ENCODE data around the gene CACNG7.
"Not testable (repeated sequence)": the region's sequence is repeated elsewhere in the genome, so short reads cannot be mapped to it uniquely, and the experiment has no call there.

CACNG7 gene

GRCh38 chr19:53905787-53906186, 3.3 kb upstream of the CACNG7 start:
- no peak for DNase-seq (ENCODE audit: low read depth in 2 of 2)

DNA sequence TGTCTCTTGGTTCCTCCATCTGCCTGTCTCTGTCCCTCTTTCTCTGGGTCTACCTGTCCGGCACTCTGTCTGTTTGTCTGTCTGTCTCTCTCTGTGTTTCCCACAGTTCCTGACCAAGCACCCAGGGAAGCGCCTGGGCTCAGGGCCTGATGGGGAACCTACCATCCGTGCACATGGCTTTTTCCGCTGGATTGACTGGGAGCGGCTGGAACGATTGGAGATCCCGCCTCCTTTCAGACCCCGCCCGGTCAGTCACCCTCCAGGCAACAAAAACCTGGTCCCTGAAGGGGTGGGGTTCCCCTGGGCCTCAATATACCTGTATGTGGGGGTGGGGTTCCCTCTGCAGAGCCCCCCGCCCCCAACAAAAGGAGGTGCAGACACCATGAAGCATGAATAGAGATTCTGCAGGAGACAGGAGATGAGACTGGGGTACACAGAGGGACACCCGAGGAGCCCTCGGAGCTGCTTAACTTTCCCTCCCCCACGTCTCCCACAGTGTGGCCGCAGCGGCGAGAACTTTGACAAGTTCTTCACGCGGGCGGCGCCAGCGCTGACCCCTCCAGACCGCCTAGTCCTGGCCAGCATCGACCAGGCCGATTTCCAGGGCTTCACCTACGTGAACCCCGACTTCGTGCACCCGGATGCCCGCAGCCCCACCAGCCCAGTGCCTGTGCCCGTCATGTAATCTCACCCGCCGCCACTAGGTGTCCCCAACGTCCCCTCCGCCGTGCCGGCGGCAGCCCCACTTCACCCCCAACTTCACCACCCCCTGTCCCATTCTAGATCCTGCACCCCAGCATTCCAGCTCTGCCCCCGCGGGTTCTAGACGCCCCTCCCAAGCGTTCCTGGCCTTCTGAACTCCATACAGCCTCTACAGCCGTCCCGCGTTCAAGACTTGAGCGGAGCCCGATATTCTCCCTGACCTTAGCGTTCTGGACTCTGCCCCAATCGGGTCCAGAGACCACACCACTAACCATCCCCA, 2.6 kb upstream of the CACNG7 start:
- DNase-seq (ENCODE audit: low read depth in 2 of 2) = peak; percentile 34 to 37

DNA sequence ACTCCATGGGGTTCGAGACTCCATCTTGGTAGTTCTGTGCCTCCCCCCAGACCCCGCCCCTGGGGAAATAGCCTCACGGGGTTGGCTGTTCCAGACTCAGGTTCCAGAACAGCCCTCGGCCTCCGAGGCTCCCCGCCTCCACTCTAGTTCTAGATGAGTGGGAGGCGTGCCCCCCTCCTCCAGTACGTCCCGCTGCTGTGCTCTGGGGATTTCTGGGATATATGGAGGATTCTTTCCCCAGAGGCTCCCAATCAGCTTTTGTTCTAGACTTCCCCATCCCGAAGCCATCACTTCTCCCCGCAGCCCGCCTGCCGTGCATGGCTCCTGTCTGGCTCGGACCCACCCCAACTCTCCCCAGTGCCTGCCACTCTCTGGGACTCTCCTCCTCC, 1.9 kb upstream of the CACNG7 start:
- DNase-seq (ENCODE audit: low read depth in 2 of 2) = no peak

GRCh38 chr19:53907690-53908089, 1.4 kb upstream of the CACNG7 start:
- DNase-seq (ENCODE audit: low read depth in 2 of 2) = no peak

- DNase-seq (ENCODE audit: low read depth in 2 of 2) = peak; percentile 36 to 42
Measured at GRCh38 chr19:53908106-53908934, 758 bp upstream of the CACNG7 start.

DNA sequence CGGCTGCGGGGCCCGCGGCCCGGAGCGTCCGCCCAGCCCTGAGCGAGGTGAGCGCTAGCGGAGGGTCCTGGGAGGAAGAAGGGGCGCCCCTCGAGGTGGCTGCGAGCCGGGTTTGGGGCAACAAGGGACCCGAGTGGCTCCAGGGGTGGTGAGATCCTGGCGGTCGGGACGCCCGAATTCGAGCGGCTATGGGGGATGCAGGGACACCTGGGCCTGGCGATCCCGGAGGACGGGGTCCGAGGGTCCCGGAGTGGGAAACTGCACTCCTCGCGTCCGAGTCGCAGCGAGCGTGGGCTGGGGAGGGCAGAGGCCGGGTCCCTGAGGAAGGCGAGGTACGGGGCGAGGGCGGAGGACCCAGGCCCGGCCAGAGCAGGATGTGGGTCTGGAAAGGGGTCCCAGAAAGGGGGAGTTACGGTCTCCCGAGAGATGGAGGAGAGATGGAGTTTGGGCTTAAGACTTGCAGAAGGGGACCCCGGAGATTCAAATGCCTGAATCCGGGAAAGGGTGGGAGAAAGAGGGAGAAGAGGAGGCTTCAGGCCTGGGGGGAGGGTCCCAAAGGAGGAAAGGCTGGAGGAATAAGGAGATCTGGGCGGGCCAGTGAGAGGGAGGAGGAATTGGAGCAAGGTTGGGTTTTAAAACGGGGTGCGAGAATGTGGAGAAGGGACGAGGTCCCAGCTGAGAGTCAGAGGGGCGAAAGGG, 542 bp downstream of the CACNG7 start:
- no peak for DNase-seq (ENCODE audit: low read depth in 2 of 2)

DNA sequence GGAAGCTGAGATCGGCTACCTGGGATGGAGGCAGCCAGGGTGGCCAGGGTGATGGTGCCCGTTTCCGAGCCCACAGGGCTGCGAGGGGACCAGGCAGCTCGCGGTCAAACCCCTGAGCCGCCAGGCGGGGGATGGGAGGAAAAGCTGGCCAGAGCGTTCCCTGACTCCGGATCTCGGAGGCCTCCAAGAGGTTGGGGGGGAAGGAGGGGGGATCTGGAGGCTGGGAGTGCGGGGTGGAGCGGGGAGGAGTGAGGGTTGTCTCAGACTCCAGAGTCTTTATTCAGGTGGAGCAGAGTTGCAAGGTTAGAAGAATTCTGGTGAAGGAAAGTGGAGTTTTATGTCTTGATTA, 1.1 kb downstream of the CACNG7 start:
- DNase-seq (ENCODE audit: low read depth in 2 of 2) = no peak

DNA sequence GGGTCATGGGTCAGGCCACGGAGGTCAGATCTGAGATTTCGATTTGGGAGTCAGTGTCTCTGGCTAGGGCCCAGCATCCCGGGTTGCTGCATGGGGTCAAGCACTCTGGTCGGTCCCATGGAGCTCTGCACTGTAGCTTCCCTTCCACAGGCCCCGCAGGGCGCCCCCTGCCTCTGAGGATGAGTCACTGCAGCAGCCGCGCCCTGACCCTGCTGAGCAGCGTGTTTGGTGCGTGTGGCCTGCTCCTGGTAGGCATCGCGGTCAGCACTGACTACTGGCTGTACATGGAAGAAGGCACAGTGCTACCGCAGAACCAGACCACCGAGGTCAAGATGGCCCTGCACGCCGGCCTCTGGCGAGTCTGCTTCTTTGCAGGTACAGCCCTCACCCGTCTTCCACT, 3.6 kb downstream of the CACNG7 start:
- no peak for DNase-seq (ENCODE audit: low read depth in 2 of 2)

DNA sequence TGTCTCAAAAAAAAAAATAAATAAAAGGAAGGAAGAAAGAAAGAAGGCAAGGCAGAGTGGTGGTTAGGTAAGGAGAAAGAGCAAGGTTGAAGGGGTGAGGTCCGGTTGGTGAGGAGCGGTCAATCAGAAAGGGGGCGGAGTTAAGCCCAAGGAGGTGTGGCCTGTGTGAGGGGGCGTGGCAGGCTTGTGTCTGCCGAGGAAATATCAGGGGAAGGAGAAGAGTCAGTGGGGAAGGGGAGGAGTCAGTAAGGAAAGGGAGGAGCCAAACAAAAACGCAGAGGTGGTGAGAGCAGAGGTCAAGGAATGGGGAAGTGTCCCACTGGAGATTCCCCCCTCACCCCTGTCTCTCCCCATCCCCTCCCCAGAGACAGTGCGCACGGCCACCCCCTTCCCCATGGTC, 5.9 kb downstream of the CACNG7 start:
- DNase-seq (ENCODE audit: low read depth in 2 of 2) = no peak

DNA sequence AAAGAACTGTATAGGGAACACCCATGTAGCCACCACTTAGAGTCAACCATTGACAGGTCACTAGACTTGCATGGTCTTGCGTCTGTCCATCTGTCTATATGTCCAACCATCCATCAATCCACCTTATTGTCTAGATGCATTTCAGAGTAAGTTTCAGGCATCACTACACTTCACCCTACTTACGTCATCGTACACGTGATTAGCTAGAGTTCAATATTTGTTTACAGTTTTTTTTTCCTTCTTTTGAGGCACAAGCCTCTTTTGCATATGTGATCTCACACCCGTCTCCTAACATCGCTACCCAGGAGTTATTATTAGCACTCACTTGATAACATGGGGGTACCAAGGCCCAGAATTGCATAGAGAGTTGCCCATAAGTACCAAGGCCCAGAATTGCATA, 6.9 kb downstream of the CACNG7 start:
- no peak for DNase-seq (ENCODE audit: low read depth in 2 of 2)

- DNase-seq (ENCODE audit: low read depth in 2 of 2) = no peak
Measured at GRCh38 chr19:53917356-53917755, 8.3 kb downstream of the CACNG7 start.

DNA sequence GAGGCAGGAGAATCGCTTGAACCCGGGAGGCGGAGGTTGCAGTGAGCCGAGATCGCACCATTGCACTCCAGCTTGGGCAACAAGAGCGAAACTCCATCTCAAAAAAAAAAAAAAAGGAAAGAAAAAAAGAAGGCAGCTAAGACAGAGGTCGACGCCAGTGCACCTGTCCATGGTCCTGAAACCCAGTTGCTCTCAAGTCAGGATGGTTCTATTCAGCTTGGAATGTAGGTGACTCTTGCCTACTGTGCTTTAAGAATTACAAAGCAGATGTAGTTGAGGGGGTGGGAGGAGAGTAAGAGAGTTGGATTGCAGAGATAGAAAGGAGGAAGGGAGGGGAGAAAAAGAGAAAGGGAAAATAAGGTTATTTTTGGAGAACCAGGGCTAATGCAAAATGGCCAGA, 18.7 kb downstream of the CACNG7 start:
- no peak for DNase-seq (ENCODE audit: low read depth in 2 of 2)

DNA sequence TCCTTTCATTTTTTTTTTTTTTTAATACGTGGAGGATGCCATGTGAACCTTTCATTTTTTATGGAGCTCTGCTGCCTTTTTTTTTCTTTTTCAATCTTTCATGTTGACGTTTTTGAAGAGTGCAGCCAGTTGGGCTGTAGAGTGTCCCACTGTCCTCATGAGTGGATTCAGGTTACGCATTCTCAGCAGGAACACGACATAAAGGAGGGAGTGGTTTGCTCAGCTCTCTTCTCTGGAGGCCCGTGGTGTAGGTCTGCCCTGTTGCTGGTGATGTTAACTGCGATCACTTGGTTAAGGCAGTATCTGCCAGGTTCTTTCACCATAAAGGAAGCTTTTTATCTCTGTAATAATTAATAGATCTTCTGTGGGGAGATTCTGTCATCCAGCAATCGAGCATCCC, 27.0 kb downstream of the CACNG7 start:
- DNase-seq (ENCODE audit: low read depth in 2 of 2) = no peak

DNA sequence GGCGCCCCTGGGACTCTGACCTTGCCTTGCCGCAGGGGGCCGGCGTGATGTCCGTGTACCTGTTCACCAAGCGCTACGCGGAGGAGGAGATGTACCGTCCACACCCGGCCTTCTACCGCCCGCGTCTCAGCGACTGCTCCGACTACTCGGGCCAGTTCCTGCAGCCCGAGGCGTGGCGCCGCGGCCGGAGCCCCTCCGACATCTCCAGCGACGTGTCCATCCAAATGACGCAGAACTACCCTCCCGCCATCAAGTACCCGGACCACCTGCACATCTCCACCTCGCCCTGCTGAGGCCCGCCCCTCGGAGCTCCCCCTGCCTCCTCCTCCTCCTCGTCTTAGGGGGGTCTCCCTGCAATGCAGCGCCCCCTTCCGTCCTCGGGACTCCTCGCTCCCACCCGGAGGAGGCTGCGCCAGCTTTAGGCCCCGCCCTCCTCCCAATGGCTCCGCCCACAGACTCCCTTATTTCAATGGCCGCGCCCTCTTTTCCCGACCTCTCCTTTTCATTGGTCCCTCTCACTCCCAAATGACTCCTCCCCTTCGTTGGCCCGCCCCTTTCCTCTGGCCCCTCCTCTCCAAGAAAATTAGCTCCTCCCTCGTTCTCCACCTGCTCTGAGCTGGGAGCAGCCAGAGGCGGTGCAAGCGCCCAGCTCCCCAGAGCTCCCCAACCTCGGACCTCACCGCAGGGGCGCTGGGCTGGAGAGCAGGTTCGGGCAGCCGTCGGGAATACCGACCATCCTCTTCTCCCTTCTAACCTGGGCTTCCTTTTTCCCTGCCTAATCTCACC, 33.1 kb downstream of the CACNG7 start:
- DNase-seq (ENCODE audit: low read depth in 2 of 2) = peak in 1 of 2 donors; percentile 1

DNA sequence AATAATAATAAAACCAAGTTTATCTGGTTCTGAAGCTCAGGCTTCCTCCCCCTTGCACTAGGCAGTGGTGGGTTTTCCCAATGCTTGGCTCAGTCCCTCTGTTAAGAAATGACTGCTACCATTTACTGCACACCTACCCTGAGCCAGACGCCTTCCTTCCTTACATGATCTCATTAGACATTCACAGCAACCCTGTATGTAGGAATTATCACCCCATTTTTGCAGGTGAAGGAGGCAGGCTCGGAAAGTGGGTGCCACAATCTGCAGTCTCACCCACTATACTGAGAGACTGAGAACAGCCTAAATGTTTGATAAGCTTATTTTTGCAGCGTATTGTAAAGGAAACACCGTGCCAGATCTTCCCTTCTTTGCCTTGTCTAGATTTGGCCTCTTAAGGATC, 35.3 kb downstream of the CACNG7 start:
- no peak for DNase-seq (ENCODE audit: low read depth in 2 of 2)

DNA sequence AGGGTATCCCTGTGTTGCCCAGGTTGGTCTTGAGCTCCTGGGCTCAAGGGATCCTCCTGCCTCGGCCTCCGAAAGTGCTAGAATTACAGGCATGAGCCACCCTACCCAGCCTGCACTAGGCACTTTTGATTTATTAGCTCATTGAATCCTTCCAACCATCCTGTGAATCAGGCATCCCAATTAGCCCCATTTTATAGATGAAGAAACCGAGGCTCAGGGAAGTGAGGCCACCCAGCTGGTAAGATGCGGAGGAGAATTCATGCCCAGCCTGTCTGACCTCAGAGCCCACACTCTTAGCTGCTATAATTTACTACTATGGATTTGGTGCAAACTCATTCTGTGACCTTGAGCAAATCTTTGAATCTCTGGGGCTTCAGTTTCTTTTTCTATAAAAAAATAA, 35.9 kb downstream of the CACNG7 start:
- no peak for DNase-seq (ENCODE audit: low read depth in 2 of 2)

- DNase-seq (ENCODE audit: low read depth in 2 of 2) = no peak
Measured at GRCh38 chr19:53945441-53945840, 36.4 kb downstream of the CACNG7 start.

- DNase-seq (ENCODE audit: low read depth in 2 of 2) = no peak
Measured at GRCh38 chr19:53945998-53946397, 36.9 kb downstream of the CACNG7 start.

DNA sequence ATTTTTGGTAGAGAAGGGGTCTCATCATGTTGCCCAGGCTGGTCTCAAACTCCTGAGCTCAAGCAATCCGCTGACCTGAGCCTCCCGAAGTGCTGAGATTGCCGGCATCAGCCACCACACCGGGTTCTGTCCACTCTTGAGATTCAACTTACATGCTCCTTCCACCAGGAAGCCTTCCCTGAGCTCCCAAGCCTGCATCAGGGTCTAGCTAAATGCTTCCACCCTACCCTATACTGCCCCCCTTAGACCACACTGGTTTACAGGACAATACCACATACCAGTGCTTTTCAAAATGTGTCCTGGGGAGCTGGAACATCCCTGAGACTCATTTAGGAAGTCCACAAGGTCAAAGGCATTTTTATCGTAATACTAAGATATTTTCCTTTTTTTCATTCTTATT, 38.5 kb downstream of the CACNG7 start:
- no peak for DNase-seq (ENCODE audit: low read depth in 2 of 2)

- not testable (repeated sequence) for DNase-seq (ENCODE audit: low read depth in 2 of 2)
Measured at GRCh38 chr19:53948611-53949010, 39.5 kb downstream of the CACNG7 start.

GRCh38 chr19:53951436-53951835, 42.4 kb downstream of the CACNG7 start:
- DNase-seq (ENCODE audit: low read depth in 2 of 2) = no peak
